ENCODE data around the gene SHROOM2.

DNA sequence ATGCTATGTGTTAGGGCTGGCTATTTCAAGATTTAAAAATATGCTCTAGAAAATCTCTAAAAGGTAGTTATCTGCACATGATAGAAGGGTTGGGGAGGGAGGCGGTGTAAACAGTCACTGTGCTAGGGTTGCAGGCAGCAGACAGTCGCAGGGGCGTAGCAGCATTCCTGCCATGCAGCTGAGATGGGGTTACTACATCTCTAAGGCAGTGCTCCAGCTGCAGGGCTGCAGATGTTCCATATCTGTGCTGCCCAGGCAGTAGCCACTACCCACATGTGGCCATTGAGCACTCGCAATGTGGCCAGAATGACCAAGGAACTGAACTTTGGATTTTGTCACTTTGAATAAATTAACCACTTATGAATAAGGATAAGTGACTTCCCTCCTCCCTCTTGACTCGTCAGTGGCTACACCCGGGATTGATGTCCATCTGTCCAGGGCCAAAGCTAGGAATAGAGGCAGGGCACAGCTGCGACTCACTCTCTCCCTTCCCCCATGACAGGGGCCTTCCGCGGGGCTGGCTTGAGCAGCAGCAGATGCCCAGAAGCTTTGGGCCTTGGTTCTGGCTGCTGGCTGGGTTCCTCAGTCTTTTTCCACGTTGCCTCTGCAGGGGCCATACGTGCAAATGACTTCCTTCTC lies 101.5 kb downstream of the SHROOM2 start:
- TF ChIP-seq YY1 (tag by site-specific recombination; IDR thresholded peaks at IDR 0.05), result no peak
- TF ChIP-seq, protein P1, sequence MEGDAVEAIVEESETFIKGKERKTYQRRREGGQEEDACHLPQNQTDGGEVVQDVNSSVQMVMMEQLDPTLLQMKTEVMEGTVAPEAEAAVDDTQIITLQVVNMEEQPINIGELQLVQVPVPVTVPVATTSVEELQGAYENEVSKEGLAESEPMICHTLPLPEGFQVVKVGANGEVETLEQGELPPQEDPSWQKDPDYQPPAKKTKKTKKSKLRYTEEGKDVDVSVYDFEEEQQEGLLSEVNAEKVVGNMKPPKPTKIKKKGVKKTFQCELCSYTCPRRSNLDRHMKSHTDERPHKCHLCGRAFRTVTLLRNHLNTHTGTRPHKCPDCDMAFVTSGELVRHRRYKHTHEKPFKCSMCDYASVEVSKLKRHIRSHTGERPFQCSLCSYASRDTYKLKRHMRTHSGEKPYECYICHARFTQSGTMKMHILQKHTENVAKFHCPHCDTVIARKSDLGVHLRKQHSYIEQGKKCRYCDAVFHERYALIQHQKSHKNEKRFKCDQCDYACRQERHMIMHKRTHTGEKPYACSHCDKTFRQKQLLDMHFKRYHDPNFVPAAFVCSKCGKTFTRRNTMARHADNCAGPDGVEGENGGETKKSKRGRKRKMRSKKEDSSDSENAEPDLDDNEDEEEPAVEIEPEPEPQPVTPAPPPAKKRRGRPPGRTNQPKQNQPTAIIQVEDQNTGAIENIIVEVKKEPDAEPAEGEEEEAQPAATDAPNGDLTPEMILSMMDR (tag by site-specific recombination; IDR thresholded peaks at IDR 0.05), result no peak
- no peak for TF ChIP-seq SETDB1 (IDR thresholded peaks at IDR 0.05; ENCODE audit: insufficient read length, low read length)
- TF ChIP-seq, protein P2, sequence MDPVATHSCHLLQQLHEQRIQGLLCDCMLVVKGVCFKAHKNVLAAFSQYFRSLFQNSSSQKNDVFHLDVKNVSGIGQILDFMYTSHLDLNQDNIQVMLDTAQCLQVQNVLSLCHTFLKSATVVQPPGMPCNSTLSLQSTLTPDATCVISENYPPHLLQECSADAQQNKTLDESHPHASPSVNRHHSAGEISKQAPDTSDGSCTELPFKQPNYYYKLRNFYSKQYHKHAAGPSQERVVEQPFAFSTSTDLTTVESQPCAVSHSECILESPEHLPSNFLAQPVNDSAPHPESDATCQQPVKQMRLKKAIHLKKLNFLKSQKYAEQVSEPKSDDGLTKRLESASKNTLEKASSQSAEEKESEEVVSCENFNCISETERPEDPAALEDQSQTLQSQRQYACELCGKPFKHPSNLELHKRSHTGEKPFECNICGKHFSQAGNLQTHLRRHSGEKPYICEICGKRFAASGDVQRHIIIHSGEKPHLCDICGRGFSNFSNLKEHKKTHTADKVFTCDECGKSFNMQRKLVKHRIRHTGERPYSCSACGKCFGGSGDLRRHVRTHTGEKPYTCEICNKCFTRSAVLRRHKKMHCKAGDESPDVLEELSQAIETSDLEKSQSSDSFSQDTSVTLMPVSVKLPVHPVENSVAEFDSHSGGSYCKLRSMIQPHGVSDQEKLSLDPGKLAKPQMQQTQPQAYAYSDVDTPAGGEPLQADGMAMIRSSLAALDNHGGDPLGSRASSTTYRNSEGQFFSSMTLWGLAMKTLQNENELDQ (tag by site-specific recombination; IDR thresholded peaks at IDR 0.05; ENCODE audit: low read depth), result no peak
- TF ChIP-seq ZNF513 (tag by site-specific recombination; IDR thresholded peaks at IDR 0.05), result no peak

Data from HEK293 (cell line).